GM19351 (cell line): ENCODE results near the gene KCND3.

Experiments
- ATAC-seq: cut with Tn5 transposase; IDR thresholded peaks from one replicate; pipeline ENCODE4 v1.9.1; 2021; ENCODE audit warnings: mild to moderate bottlenecking, moderate library complexity; ENCODE audit not compliant: unreplicated experiment

Gene KCND3

GRCh38 chr1:111961016-111961415 lies 28.5 kb downstream of the KCND3 start:
- ATAC-seq: no peak

GRCh38 chr1:111959436-111959835 lies 30.0 kb downstream of the KCND3 start:
- no peak for ATAC-seq

- no peak for ATAC-seq
Measured at GRCh38 chr1:111958851-111959250, 30.6 kb downstream of the KCND3 start.

GRCh38 chr1:111958075-111958474 lies 31.4 kb downstream of the KCND3 start:
- ATAC-seq: no peak

GRCh38 chr1:111956155-111956771 lies 33.2 kb downstream of the KCND3 start:
- no peak for ATAC-seq

- ATAC-seq: no peak
Measured at GRCh38 chr1:111955755-111956154, 33.7 kb downstream of the KCND3 start.

- no peak for ATAC-seq
Measured at GRCh38 chr1:111953797-111954196, 35.7 kb downstream of the KCND3 start.

GRCh38 chr1:111952125-111952657 lies 37.3 kb downstream of the KCND3 start:
- no peak for ATAC-seq

- no peak for ATAC-seq
Measured at GRCh38 chr1:111948209-111949171, 41.0 kb downstream of the KCND3 start.

GRCh38 chr1:111943846-111944749 lies 45.4 kb downstream of the KCND3 start:
- ATAC-seq: no peak

- ATAC-seq: no peak
Measured at GRCh38 chr1:111943066-111943465, 46.4 kb downstream of the KCND3 start.

- ATAC-seq: no peak
Measured at GRCh38 chr1:111938536-111938935, 50.9 kb downstream of the KCND3 start.

GRCh38 chr1:111938123-111938522 lies 51.3 kb downstream of the KCND3 start:
- no peak for ATAC-seq

- ATAC-seq: no peak
Measured at GRCh38 chr1:111937147-111937725, 52.2 kb downstream of the KCND3 start.

- ATAC-seq: no peak
Measured at GRCh38 chr1:111934106-111934852, 55.2 kb downstream of the KCND3 start.

- ATAC-seq: no peak
Measured at GRCh38 chr1:111930356-111930755, 59.1 kb downstream of the KCND3 start.

GRCh38 chr1:111928531-111928930 lies 60.9 kb downstream of the KCND3 start:
- no peak for ATAC-seq

GRCh38 chr1:111927652-111928051 lies 61.8 kb downstream of the KCND3 start:
- ATAC-seq: no peak

- ATAC-seq: no peak
Measured at GRCh38 chr1:111924786-111925185, 64.7 kb downstream of the KCND3 start.

- no peak for ATAC-seq
Measured at GRCh38 chr1:111923766-111924165, 65.7 kb downstream of the KCND3 start.
